ENCODE data around the gene FLYWCH2. TPM values are rescaled to one million over a fixed set of nuclear protein-coding genes. Genes with fewer than 3 reads are reported as not detected.
A peak's percentile ranks its signal among the peaks of the same experiment; 100 is the strongest.

Gene FLYWCH2
- total and polyA plus RNA-seq, 2 of the 4 experiments (the other 2 are of a cell fraction): 42.3 to 66.3 TPM

- ATAC-seq (ENCODE audit: low read depth) (no peak), DNase-seq (no peak)
- BruUV-seq (replicated peaks): TSS peak; percentile 54
- H2AK5ac ChIP-seq (ENCODE audit: low read depth, low read length): no peak overlapping the region
- H3K4me2 ChIP-seq (ENCODE audit: low read depth, low read length): no peak overlapping the region
- H3K4ac ChIP-seq (ENCODE audit: low read depth, low read length): no peak overlapping the region
- ChIA-PET POLR2A (ENCODE audit: unreplicated experiment) (no interaction called here), CTCF (no interaction called here)
- H2AK9ac ChIP-seq (replicated peaks; ENCODE audit: low read depth, low read length, poor library complexity): no peak overlapping the region
- dilution Hi-C loops (cut with HindIII; ENCODE audit: low sequenced_read_pairs, unreplicated experiment): no loop called here
- no peak overlapping the region for H3K4me3 ChIP-seq (ENCODE audit: insufficient read depth, low read depth, low read length)
- H3K56ac ChIP-seq (ENCODE audit: extremely low read depth, insufficient read depth, low read length): no peak overlapping the region
- no peak overlapping the region for H2BK5ac ChIP-seq (ENCODE audit: low read depth, low read length, poor library complexity, severe bottlenecking)
- no peaks in the 10 kb centered on the region for H3K9me3 ChIP-seq (ENCODE audit: control insufficient read depth, insufficient read depth, low read length)
- in situ Hi-C loops (cut with MboI; ENCODE audit: low sequenced_read_pairs): no loop called here
- peaks cover 65% of the 10 kb centered on the region for H3K36me3 ChIP-seq (ENCODE audit: control insufficient read depth, insufficient read depth, low read length)
- no peaks in the 10 kb centered on the region for H3K9me1 ChIP-seq (ENCODE audit: insufficient read depth, low read length)
- no peak overlapping the region for H3K18ac ChIP-seq (ENCODE audit: low read depth, low read length)
- peaks cover 0 to 4% of the 10 kb centered on the region in 2 experiments; a peak in 2 of 4 replicates for H3K79me1 ChIP-seq (ENCODE audit: low read depth in 1 of 2, low read length in 2 of 2)
- no peak overlapping the region for H3K27ac ChIP-seq (ENCODE audit: insufficient read depth, low read length)
- H2BK20ac ChIP-seq (ENCODE audit: low read depth, low read length): no peak overlapping the region
- H3K27me3 ChIP-seq (ENCODE audit: control insufficient read depth, insufficient read depth, low read length): no peaks in the 10 kb centered on the region
- H2AFZ ChIP-seq (replicated peaks; ENCODE audit: low read length, poor library complexity): no peak overlapping the region
- 92% methylated on average over 13 of the region's 15 CpGs; no CpG with 5 or more reads in 1 of the 2 experiments for WGBS, 2 experiments (ENCODE audit: extremely low coverage in 2 of 2, insufficient read length in 1 of 2)
- H3K9ac ChIP-seq (ENCODE audit: low read depth, low read length): no peak overlapping the region
- intact Hi-C loops (cut with micrococcal nuclease): no loop called here
- TF ChIP-seq ELK1 (IDR thresholded peaks at IDR 0.05; ENCODE audit: borderline replicate concordance, low read depth, low read length) (no peak), POLR2A (IDR thresholded peaks at IDR 0.05; ENCODE audit: low read depth, low read length) (no peak), SMC3 (IDR thresholded peaks at IDR 0.05; ENCODE audit: low read depth, low read length) (no peak), MAZ (IDR thresholded peaks at IDR 0.05; ENCODE audit: borderline replicate concordance, low read depth, low read length) (no peak), FOS (IDR thresholded peaks at IDR 0.05; ENCODE audit: low read depth, low read length) (no peak), NFE2L2 (IDR thresholded peaks at IDR 0.05; ENCODE audit: low read depth, low read length) (no peak), CEBPB (IDR thresholded peaks at IDR 0.05; ENCODE audit: low read depth, low read length) (no peak), RAD21 (IDR thresholded peaks at IDR 0.05; ENCODE audit: low read length) (no peak), CTCF (conservative IDR thresholded peaks at IDR 0.05; ENCODE audit: low read depth, low read length) (no peak), MAFK (IDR thresholded peaks at IDR 0.05; ENCODE audit: low read depth, low read length) (no peak), USF2 (IDR thresholded peaks at IDR 0.05; ENCODE audit: low read depth, low read length) (no peak), RCOR1 (IDR thresholded peaks at IDR 0.05; ENCODE audit: insufficient replicate concordance, low read length) (no peak), BHLHE40 (IDR thresholded peaks at IDR 0.05; ENCODE audit: low read depth, low read length) (no peak), CHD1 (IDR thresholded peaks at IDR 0.05; ENCODE audit: low read depth, low read length) (no peak), MXI1 (IDR thresholded peaks at IDR 0.05; ENCODE audit: borderline replicate concordance, low read depth, low read length) (no peak), RFX5 (IDR thresholded peaks at IDR 0.05; ENCODE audit: low read depth, low read length) (no peak)
- no peak overlapping the region for H2BK15ac ChIP-seq (ENCODE audit: low read depth, low read length)
- H2BK120ac ChIP-seq (ENCODE audit: low read depth, low read length): no peak overlapping the region
- no peak overlapping the region for H4K5ac ChIP-seq (ENCODE audit: low read depth, low read length)
- H3K14ac ChIP-seq (replicated peaks; ENCODE audit: low read depth, low read length): no peak overlapping the region
- H4K20me1 ChIP-seq (ENCODE audit: insufficient read depth, low read length): no peaks in the 10 kb centered on the region
- no peak overlapping the region for H3K23ac ChIP-seq (ENCODE audit: low read depth, low read length)
- no peaks in the 10 kb centered on the region for H3K4me1 ChIP-seq (ENCODE audit: control insufficient read depth, insufficient read depth, low read length)
- H4K8ac ChIP-seq (ENCODE audit: low read depth in 2 of 2, low read length in 2 of 2): no peak overlapping the region
- H4K91ac ChIP-seq (ENCODE audit: insufficient read depth, low read depth, low read length): no peak overlapping the region
Observed at GRCh38 chr16:2934450-2934849, 51.4 kb downstream of the FLYWCH2 start.
